SK-N-DZ (cell line): Measurements from ENCODE around the gene SLC25A25.

Experiments
- DNase-seq: peaks from one replicate; pipeline ENCODE4 v3.0.0-alpha.2; 2015; ENCODE audit warnings: low spot score

The SLC25A25 gene

GRCh38 chr9:128072144-128073021 is 4.4 kb downstream of the SLC25A25 start:
- DNase-seq = no peak

- no peak for DNase-seq
These were observed 5.3 kb downstream of the SLC25A25 start for GRCh38 chr9:128073253-128073886.

- no peak for DNase-seq
These were observed 9.9 kb downstream of the SLC25A25 start for GRCh38 chr9:128077847-128078503.

- no peak for DNase-seq
These were observed 10.7 kb downstream of the SLC25A25 start for GRCh38 chr9:128078504-128079434.

GRCh38 chr9:128080206-128080605 is 12.2 kb downstream of the SLC25A25 start:
- DNase-seq = no peak

GRCh38 chr9:128081056-128081455 is 13.0 kb downstream of the SLC25A25 start:
- DNase-seq = no peak

GRCh38 chr9:128082151-128082550 is 14.1 kb downstream of the SLC25A25 start:
- DNase-seq = no peak

GRCh38 chr9:128084746-128085145 is 16.7 kb downstream of the SLC25A25 start:
- DNase-seq = no peak

GRCh38 chr9:128085943-128086342 is 17.9 kb downstream of the SLC25A25 start:
- no peak for DNase-seq

GRCh38 chr9:128087262-128087661 is 19.2 kb downstream of the SLC25A25 start:
- DNase-seq = no peak

- no peak for DNase-seq
These were observed 20.4 kb downstream of the SLC25A25 start for GRCh38 chr9:128088253-128088945.

GRCh38 chr9:128089299-128089698 is 21.3 kb downstream of the SLC25A25 start:
- DNase-seq = no peak

GRCh38 chr9:128091144-128091543 is 23.1 kb downstream of the SLC25A25 start:
- DNase-seq = peak; percentile 90

- no peak for DNase-seq
These were observed 23.5 kb downstream of the SLC25A25 start for GRCh38 chr9:128091571-128091970.

- DNase-seq = no peak
These were observed 24.4 kb downstream of the SLC25A25 start for GRCh38 chr9:128092199-128092977.

- DNase-seq = no peak
These were observed 25.0 kb downstream of the SLC25A25 start for GRCh38 chr9:128093011-128093410.

- DNase-seq = peak; percentile 59
These were observed 26.3 kb downstream of the SLC25A25 start for GRCh38 chr9:128094166-128094949.

GRCh38 chr9:128094950-128095544 is 27.0 kb downstream of the SLC25A25 start:
- no peak for DNase-seq
